K562 (cell line): ENCODE measurements around the gene CCDC82. TPM values are rescaled to one million over a fixed set of nuclear protein-coding genes. Genes with fewer than 3 reads are reported as not detected.

Experiments used
- CXXC5 ChIP-seq: fragments of 250-450 bp; sonication (Bioruptor Pico); IDR thresholded peaks from 2 replicates; pipeline ENCODE4 v1.8.0; 2022; ENCODE audit warnings: inconsistent platforms, mild to moderate bottlenecking, moderate library complexity
- ELF4 ChIP-seq: fragments of 450-650 bp; formaldehyde crosslinking; IDR thresholded peaks from 2 replicates; pipeline ENCODE4 v1.4.0; 2022; ENCODE audit warnings: missing genetic modification characterization
- ZNF133 ChIP-seq: fragments of 250-450 bp; sonication (Bioruptor Pico); IDR thresholded peaks from 2 replicates; pipeline ENCODE4 v1.4.0; 2020; ENCODE audit warnings: mild to moderate bottlenecking
- ZNF140 ChIP-seq: fragments of 250-450 bp; sonication (Bioruptor Pico); IDR thresholded peaks from 2 replicates; pipeline ENCODE4 v1.8.0; 2021; ENCODE audit warnings: moderate library complexity, mild to moderate bottlenecking, inconsistent platforms
- polyA plus RNA-seq, 8 experiments: library from polyadenylated mRNA; depleted of rRNA in 4 of 8; stranded (reverse) in 5 of 8; unstranded in 3 of 8; fragments of >200 nt; fragmentation: Nextera tagmentation in 2 of 8; fragmentation: Illumina TruSeq in 1 of 8; extraction: Ambion mirVana in 2 of 8; extraction: Trizol in 1 of 8; gene quantifications; 2 replicates each; pipeline versions ENCODE4 v1.2.1 to v1.2.3, GENCODE V29; 2011 to 2014; ENCODE audit warnings: inconsistent platforms in 1 of 8, missing spikeins in 1 of 8
- total RNA-seq, 7 experiments: library from RNA; depleted of rRNA in 6 of 7; stranded (reverse); fragments of >200 nt in 6 of 7; fragmentation: Illumina TruSeq in 2 of 7; extraction: Trizol in 2 of 7; gene quantifications; 2 replicates each; pipeline versions ENCODE4 v1.2.1 to v1.2.3, GENCODE V29; 2011 to 2021; ENCODE audit warnings: low replicate concordance in 1 of 7
- TF ChIP-seq, protein P1 (sequence below): fragments of 250-450 bp; sonication (Bioruptor Pico); IDR thresholded peaks from 2 replicates; pipeline ENCODE4 v1.8.0; 2022; ENCODE audit warnings: moderate library complexity, mild to moderate bottlenecking, inconsistent platforms
- TF ChIP-seq, protein P2 (sequence below): fragments of 450-650 bp; IDR thresholded peaks from 2 replicates; pipeline ENCODE4 v1.6.1; 2016; ENCODE audit warnings: mild to moderate bottlenecking, moderate library complexity
- TF ChIP-seq, protein P3 (sequence below): fragments of 250-450 bp; sonication (Bioruptor Pico); IDR thresholded peaks from 2 replicates; pipeline ENCODE4 v1.4.0; 2020; ENCODE audit warnings: mild to moderate bottlenecking, moderate library complexity
- TF ChIP-seq, protein P4 (sequence below): fragments of 450-650 bp; formaldehyde crosslinking; IDR thresholded peaks from 2 replicates; pipeline ENCODE4 v1.4.0; 2020; ENCODE audit warnings: mild to moderate bottlenecking, mixed read lengths

The CCDC82 gene
- total and polyA plus RNA-seq, 9 of the 15 experiments (the other 6 are each of a cell fraction or from before 2014, with no cell fraction given) = 12.5 to 51.3 (median 24.5) TPM

DNA sequence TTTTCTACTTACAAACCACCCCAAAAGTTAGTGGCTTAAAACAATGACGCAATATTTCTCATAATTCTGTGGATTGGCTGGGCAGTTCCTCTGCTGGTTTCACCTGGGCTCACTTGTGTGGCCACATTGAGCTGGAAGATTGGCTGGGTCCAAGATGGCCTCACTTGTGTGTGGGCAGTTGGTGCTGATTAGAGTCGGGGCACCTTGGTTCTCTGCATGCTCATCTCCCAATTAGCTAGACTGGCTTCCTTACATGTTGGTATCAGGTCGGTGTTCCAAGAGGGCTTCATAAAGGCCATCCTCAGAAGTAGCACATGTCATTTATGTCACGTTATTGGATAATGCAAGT is 59.2 kb downstream of the CCDC82 start (continued):
- TF ChIP-seq, protein P1, sequence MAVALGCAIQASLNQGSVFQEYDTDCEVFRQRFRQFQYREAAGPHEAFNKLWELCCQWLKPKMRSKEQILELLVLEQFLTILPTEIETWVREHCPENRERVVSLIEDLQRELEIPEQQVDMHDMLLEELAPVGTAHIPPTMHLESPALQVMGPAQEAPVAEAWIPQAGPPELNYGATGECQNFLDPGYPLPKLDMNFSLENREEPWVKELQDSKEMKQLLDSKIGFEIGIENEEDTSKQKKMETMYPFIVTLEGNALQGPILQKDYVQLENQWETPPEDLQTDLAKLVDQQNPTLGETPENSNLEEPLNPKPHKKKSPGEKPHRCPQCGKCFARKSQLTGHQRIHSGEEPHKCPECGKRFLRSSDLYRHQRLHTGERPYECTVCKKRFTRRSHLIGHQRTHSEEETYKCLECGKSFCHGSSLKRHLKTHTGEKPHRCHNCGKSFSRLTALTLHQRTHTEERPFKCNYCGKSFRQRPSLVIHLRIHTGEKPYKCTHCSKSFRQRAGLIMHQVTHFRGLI = peak; percentile 89
- TF ChIP-seq, protein P2, sequence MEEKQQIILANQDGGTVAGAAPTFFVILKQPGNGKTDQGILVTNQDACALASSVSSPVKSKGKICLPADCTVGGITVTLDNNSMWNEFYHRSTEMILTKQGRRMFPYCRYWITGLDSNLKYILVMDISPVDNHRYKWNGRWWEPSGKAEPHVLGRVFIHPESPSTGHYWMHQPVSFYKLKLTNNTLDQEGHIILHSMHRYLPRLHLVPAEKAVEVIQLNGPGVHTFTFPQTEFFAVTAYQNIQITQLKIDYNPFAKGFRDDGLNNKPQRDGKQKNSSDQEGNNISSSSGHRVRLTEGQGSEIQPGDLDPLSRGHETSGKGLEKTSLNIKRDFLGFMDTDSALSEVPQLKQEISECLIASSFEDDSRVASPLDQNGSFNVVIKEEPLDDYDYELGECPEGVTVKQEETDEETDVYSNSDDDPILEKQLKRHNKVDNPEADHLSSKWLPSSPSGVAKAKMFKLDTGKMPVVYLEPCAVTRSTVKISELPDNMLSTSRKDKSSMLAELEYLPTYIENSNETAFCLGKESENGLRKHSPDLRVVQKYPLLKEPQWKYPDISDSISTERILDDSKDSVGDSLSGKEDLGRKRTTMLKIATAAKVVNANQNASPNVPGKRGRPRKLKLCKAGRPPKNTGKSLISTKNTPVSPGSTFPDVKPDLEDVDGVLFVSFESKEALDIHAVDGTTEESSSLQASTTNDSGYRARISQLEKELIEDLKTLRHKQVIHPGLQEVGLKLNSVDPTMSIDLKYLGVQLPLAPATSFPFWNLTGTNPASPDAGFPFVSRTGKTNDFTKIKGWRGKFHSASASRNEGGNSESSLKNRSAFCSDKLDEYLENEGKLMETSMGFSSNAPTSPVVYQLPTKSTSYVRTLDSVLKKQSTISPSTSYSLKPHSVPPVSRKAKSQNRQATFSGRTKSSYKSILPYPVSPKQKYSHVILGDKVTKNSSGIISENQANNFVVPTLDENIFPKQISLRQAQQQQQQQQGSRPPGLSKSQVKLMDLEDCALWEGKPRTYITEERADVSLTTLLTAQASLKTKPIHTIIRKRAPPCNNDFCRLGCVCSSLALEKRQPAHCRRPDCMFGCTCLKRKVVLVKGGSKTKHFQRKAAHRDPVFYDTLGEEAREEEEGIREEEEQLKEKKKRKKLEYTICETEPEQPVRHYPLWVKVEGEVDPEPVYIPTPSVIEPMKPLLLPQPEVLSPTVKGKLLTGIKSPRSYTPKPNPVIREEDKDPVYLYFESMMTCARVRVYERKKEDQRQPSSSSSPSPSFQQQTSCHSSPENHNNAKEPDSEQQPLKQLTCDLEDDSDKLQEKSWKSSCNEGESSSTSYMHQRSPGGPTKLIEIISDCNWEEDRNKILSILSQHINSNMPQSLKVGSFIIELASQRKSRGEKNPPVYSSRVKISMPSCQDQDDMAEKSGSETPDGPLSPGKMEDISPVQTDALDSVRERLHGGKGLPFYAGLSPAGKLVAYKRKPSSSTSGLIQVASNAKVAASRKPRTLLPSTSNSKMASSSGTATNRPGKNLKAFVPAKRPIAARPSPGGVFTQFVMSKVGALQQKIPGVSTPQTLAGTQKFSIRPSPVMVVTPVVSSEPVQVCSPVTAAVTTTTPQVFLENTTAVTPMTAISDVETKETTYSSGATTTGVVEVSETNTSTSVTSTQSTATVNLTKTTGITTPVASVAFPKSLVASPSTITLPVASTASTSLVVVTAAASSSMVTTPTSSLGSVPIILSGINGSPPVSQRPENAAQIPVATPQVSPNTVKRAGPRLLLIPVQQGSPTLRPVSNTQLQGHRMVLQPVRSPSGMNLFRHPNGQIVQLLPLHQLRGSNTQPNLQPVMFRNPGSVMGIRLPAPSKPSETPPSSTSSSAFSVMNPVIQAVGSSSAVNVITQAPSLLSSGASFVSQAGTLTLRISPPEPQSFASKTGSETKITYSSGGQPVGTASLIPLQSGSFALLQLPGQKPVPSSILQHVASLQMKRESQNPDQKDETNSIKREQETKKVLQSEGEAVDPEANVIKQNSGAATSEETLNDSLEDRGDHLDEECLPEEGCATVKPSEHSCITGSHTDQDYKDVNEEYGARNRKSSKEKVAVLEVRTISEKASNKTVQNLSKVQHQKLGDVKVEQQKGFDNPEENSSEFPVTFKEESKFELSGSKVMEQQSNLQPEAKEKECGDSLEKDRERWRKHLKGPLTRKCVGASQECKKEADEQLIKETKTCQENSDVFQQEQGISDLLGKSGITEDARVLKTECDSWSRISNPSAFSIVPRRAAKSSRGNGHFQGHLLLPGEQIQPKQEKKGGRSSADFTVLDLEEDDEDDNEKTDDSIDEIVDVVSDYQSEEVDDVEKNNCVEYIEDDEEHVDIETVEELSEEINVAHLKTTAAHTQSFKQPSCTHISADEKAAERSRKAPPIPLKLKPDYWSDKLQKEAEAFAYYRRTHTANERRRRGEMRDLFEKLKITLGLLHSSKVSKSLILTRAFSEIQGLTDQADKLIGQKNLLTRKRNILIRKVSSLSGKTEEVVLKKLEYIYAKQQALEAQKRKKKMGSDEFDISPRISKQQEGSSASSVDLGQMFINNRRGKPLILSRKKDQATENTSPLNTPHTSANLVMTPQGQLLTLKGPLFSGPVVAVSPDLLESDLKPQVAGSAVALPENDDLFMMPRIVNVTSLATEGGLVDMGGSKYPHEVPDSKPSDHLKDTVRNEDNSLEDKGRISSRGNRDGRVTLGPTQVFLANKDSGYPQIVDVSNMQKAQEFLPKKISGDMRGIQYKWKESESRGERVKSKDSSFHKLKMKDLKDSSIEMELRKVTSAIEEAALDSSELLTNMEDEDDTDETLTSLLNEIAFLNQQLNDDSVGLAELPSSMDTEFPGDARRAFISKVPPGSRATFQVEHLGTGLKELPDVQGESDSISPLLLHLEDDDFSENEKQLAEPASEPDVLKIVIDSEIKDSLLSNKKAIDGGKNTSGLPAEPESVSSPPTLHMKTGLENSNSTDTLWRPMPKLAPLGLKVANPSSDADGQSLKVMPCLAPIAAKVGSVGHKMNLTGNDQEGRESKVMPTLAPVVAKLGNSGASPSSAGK = peak; percentile 40
- TF ChIP-seq, protein P3, sequence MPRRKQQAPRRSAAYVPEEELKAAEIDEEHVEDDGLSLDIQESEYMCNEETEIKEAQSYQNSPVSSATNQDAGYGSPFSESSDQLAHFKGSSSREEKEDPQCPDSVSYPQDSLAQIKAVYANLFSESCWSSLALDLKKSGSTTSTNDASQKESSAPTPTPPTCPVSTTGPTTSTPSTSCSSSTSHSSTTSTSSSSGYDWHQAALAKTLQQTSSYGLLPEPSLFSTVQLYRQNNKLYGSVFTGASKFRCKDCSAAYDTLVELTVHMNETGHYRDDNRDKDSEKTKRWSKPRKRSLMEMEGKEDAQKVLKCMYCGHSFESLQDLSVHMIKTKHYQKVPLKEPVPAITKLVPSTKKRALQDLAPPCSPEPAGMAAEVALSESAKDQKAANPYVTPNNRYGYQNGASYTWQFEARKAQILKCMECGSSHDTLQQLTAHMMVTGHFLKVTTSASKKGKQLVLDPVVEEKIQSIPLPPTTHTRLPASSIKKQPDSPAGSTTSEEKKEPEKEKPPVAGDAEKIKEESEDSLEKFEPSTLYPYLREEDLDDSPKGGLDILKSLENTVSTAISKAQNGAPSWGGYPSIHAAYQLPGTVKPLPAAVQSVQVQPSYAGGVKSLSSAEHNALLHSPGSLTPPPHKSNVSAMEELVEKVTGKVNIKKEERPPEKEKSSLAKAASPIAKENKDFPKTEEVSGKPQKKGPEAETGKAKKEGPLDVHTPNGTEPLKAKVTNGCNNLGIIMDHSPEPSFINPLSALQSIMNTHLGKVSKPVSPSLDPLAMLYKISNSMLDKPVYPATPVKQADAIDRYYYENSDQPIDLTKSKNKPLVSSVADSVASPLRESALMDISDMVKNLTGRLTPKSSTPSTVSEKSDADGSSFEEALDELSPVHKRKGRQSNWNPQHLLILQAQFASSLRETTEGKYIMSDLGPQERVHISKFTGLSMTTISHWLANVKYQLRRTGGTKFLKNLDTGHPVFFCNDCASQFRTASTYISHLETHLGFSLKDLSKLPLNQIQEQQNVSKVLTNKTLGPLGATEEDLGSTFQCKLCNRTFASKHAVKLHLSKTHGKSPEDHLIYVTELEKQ (CRISPR knock-in tag) = peak; percentile 90
- TF ChIP-seq CXXC5 (CRISPR knock-in tag) = peak; percentile 89
- TF ChIP-seq ZNF133 = peak; percentile 84; the same call in 1 of the 2 replicates
- peak; percentile 34; the same call in 1 of the 2 replicates for TF ChIP-seq ELF4
- peak; percentile 37; the same call in 1 of the 2 replicates for TF ChIP-seq ZNF140
- TF ChIP-seq, protein P4, sequence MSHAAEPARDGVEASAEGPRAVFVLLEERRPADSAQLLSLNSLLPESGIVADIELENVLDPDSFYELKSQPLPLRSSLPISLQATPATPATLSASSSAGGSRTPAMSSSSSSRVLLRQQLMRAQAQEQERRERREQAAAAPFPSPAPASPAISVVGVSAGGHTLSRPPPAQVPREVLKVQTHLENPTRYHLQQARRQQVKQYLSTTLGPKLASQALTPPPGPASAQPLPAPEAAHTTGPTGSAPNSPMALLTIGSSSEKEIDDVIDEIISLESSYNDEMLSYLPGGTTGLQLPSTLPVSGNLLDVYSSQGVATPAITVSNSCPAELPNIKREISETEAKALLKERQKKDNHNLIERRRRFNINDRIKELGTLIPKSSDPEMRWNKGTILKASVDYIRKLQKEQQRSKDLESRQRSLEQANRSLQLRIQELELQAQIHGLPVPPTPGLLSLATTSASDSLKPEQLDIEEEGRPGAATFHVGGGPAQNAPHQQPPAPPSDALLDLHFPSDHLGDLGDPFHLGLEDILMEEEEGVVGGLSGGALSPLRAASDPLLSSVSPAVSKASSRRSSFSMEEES = 0 out of 2 replicates have a peak, but pooled peaks have one; percentile 14
